ENCODE results near the gene GPC6.

DNA sequence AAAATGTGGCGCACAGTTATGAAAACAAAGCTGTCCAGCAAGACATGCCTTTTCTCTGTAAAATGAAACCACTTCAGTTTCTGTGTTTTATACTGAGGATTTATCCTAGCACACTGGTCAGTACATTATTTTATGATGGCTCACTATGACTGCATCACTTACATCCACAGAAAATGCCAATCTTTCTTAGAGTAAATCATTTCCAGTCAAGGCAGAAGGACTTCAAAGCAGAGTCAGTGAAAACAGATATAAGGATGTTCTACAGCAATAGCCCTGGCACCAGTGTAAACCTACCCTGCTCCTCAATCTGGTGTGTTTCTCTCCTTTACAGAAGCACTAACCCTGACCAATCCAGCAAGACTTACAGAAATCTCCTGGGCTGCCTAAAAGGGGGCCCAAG is 473.5 kb downstream of the GPC6 start:
- TF ChIP-seq, protein P1, sequence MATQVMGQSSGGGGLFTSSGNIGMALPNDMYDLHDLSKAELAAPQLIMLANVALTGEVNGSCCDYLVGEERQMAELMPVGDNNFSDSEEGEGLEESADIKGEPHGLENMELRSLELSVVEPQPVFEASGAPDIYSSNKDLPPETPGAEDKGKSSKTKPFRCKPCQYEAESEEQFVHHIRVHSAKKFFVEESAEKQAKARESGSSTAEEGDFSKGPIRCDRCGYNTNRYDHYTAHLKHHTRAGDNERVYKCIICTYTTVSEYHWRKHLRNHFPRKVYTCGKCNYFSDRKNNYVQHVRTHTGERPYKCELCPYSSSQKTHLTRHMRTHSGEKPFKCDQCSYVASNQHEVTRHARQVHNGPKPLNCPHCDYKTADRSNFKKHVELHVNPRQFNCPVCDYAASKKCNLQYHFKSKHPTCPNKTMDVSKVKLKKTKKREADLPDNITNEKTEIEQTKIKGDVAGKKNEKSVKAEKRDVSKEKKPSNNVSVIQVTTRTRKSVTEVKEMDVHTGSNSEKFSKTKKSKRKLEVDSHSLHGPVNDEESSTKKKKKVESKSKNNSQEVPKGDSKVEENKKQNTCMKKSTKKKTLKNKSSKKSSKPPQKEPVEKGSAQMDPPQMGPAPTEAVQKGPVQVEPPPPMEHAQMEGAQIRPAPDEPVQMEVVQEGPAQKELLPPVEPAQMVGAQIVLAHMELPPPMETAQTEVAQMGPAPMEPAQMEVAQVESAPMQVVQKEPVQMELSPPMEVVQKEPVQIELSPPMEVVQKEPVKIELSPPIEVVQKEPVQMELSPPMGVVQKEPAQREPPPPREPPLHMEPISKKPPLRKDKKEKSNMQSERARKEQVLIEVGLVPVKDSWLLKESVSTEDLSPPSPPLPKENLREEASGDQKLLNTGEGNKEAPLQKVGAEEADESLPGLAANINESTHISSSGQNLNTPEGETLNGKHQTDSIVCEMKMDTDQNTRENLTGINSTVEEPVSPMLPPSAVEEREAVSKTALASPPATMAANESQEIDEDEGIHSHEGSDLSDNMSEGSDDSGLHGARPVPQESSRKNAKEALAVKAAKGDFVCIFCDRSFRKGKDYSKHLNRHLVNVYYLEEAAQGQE (IDR thresholded peaks at IDR 0.05; ENCODE audit: borderline replicate concordance), result no peak
- TF ChIP-seq, protein P1 (CRISPR knock-in tag; IDR thresholded peaks at IDR 0.05; ENCODE audit: low read depth), result no peak
- TF ChIP-seq RAD51 (IDR thresholded peaks at IDR 0.05; ENCODE audit: borderline replicate concordance, low read depth) (no peak), MLLT1 (IDR thresholded peaks at IDR 0.05) (no peak), POLR2AphosphoS5 (IDR thresholded peaks at IDR 0.05; ENCODE audit: control insufficient read depth, insufficient read depth, low read depth, low read length) (no peak), TBP (optimal IDR thresholded peaks at IDR 0.05; ENCODE audit: low read depth, low read length) (no peak)
